Measurements from ENCODE around the gene SHROOM4.

The SHROOM4 gene

DNA sequence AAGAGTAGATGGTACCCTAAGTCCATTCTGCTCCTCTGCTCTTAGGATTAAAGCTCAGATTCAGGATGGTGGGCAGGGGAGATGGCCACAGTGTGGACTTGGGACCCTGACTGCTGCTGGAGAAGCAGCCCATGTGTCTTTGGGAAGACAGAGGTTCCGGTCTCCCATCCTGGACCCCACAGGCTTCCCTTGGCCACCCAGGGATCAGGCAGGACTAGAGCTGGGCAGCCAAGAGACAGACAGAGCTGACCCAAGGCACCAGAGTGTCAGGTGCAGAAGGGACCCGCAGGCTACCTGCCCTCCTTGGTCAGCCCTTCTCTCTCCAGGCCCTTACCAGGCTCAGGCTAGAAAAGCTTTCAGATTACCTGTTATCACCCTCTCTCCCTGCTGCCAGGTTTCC is 25.7 kb upstream of the SHROOM4 start:
- no peak for DNase-seq (ENCODE audit: low read depth)
- TF ChIP-seq, protein P1, sequence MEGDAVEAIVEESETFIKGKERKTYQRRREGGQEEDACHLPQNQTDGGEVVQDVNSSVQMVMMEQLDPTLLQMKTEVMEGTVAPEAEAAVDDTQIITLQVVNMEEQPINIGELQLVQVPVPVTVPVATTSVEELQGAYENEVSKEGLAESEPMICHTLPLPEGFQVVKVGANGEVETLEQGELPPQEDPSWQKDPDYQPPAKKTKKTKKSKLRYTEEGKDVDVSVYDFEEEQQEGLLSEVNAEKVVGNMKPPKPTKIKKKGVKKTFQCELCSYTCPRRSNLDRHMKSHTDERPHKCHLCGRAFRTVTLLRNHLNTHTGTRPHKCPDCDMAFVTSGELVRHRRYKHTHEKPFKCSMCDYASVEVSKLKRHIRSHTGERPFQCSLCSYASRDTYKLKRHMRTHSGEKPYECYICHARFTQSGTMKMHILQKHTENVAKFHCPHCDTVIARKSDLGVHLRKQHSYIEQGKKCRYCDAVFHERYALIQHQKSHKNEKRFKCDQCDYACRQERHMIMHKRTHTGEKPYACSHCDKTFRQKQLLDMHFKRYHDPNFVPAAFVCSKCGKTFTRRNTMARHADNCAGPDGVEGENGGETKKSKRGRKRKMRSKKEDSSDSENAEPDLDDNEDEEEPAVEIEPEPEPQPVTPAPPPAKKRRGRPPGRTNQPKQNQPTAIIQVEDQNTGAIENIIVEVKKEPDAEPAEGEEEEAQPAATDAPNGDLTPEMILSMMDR (IDR thresholded peaks at IDR 0.05; ENCODE audit: control insufficient read depth, extremely low read depth, insufficient read depth) = no peak
- no peak overlapping the region for H3K4me3 ChIP-seq (ENCODE audit: low read depth, low read length)

DNA sequence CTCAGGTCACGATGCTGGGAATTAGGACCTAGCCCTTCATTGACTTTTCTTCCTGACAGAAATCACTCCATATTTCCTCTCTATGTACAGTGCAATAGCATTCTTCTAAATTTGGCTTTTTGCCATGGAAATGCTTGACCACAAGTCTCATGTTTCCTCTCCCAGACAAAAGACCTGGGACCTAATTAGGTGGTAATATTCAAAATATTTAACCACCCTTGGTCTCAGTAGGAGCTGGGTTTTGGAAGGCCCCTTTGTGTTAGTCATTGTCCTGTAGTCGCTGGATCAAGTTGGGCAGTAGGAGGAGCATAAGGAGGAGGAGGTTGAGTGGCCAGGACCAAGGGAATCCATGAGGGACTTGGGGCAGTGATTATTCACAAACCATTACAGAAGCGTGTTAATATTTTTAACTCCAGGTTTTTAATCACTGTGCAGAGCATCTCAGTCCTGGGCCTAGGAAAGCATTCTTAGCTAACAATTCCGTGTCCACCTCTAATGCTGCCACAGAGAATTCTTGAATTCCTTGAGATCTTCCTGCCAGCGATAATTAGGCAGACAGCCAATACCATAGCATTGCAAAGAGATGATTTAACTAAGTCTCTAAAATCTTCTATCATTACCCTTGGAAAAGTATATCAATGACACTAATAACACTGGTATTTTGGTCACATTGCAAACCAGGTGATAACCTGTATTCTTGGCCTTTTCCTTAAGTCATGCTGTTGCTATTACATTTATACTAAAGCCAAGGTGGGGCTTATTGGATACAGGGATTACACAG is 25.0 kb upstream of the SHROOM4 start:
- DNase-seq (ENCODE audit: low read depth) = no peak
- no peak overlapping the region for H3K4me3 ChIP-seq (ENCODE audit: low read depth, low read length)
- TF ChIP-seq, protein P1 (IDR thresholded peaks at IDR 0.05; ENCODE audit: control insufficient read depth, extremely low read depth, insufficient read depth) = no peak

DNA sequence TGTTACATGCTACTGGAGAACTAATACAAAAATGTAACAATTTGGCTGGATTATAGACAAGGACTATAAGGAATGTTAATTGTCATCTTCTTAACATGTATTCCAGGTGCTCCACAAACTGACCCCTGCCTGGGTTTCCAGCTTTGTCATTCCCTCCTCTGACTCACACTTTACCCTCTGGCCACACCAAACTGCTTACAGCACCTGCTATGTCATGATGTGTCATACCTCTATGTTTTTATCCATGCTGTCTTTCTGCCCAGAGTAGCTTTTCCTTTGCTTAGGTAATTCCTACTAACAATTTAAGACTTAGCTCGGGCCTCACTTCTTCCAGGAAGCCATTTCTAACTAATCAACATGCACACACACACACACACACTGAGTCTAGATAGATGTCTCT is 14.0 kb upstream of the SHROOM4 start:
- DNase-seq (ENCODE audit: low read depth) = no peak
- TF ChIP-seq, protein P1 (IDR thresholded peaks at IDR 0.05; ENCODE audit: control insufficient read depth, extremely low read depth, insufficient read depth) = no peak

DNA sequence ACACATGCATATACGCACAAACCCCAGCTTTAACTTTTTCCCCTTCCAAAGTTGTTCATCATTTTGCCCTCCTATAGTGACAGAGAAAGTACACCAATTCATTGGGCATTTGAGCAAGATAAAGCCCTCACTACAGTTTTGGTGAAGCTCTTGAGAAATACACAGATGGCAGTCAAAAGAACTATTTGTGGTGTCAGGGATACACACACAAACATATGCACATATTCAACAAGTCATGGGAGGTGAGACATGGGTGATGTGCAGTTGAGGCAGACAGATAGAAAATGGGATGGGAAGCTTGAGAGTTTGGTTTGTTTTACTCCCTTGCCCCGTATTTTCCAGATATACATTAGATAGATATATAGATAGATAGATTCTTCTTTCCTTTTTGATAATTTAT is 11.8 kb upstream of the SHROOM4 start:
- H3K4me3 ChIP-seq (ENCODE audit: low read depth, low read length) = no peak overlapping the region
- TF ChIP-seq, protein P1 (IDR thresholded peaks at IDR 0.05; ENCODE audit: control insufficient read depth, extremely low read depth, insufficient read depth) = no peak
- no peak for DNase-seq (ENCODE audit: low read depth)

More for the DNA sequence above, 14.0 kb upstream of the SHROOM4 start:
- H3K4me3 ChIP-seq (ENCODE audit: low read depth, low read length) = no peak overlapping the region

DNA sequence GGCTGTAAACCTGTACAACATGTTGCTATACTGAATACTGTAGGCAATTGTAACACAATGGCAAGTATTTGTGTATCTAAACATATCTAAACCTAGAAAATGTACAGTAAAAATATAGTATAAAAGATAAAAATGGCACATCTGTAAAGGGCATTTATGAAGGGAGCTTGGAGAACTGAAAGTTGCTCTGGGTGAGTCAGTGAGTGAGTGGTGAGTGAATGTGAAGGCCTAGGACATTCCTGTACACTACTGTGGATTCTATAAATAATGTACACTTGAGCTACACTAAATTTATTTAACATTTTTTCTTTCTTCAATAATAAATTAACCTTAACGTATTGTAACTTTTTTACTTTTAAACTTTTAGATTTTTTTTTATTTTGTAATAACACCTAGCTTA is 5.0 kb upstream of the SHROOM4 start:
- DNase-seq (ENCODE audit: low read depth) = no peak
- TF ChIP-seq, protein P1 (IDR thresholded peaks at IDR 0.05; ENCODE audit: control insufficient read depth, extremely low read depth, insufficient read depth) = no peak
- H3K4me3 ChIP-seq (ENCODE audit: low read depth, low read length) = no peak overlapping the region

DNA sequence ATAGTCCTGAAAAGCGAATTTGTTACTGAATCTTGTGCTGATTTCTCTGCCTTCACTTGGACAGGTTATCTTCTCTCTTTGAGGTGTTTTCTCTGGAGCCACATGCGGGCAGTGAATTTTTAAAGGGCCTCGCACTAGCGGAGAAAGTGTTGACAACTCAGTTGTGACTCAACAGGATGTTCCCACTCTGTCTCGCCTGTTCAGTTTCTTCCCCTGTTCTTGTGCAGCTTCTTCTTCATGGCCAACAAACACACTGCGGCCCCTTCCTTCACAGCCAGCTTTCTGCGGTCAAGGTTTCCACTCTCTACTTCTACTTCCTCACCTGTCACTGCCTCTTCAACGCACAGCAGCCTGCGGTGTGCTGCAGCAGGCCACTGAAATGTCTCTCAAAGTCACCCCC is 1.1 kb upstream of the SHROOM4 start:
- no peak for DNase-seq (ENCODE audit: low read depth)
- H3K4me3 ChIP-seq (ENCODE audit: low read depth, low read length) = no peak overlapping the region
- TF ChIP-seq, protein P1 (IDR thresholded peaks at IDR 0.05; ENCODE audit: control insufficient read depth, extremely low read depth, insufficient read depth) = no peak

DNA sequence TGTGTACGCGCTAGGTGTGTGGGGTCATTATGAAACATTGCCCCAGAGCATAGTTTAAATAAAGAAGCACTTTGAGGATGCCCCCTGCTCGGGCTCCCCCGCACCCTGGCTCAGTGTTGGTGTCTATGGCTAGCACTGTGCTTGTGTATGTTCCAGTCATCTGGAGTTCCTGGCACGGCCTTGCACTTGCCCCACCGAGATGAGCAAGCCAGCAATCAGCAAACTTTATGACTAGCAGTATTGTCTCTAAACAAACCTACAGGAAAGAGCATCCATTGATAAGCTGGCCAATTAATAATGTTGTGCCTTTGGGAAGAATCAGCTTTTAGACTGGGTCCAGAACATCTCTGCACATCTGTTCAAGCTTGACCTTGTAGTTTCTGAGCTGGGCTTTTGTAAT is 707 bp upstream of the SHROOM4 start:
- no peak overlapping the region for H3K4me3 ChIP-seq (ENCODE audit: low read depth, low read length)
- TF ChIP-seq, protein P1 (IDR thresholded peaks at IDR 0.05; ENCODE audit: control insufficient read depth, extremely low read depth, insufficient read depth) = no peak
- no peak for DNase-seq (ENCODE audit: low read depth)
